Stimulated activated CD4-positive, alpha-beta T cell treated with anti-CD3 and anti-CD28 coated beads, TNF-alpha, amount 100 ng/mL, for 1 hour (primary cell): Measurements from ENCODE around the gene SLC25A22.

ENCODE experiments used
- DNase-seq, 3 donors: peaks; one replicate each; pipeline ENCODE4 v3.0.0-alpha.2; 2020; ENCODE audit warnings: low read depth in 3 of 3, low spot score in 1 of 3

The SLC25A22 gene

GRCh38 chr11:834371-835316, 36.6 kb upstream of the SLC25A22 start:
- DNase-seq = no peak

DNA sequence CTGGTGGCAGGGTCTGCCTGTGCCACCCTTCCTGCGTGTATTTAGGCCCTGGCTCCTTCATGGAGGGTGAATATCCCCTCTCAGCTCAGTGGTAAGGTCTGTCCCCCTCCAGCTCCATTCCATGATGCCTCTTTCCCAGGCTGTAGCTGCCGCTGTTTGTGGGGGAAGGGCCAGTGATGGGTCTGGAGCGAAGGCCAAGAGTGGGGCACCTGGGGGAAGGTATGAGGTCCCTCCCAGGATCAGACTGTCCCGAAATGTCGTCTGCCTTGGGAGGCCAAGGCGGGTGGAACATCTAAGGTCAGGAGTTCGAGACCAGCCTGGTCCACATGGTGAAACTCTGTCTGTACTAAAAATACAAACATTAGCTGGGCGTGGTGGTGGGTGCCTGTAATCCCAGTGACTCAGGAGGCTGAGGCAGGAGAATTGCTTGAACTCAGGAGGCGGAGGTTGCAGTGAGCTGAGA, 35.8 kb upstream of the SLC25A22 start:
- no peak for DNase-seq

- DNase-seq = no peak
These were observed 35.2 kb upstream of the SLC25A22 start for GRCh38 chr11:833114-833791.

DNA sequence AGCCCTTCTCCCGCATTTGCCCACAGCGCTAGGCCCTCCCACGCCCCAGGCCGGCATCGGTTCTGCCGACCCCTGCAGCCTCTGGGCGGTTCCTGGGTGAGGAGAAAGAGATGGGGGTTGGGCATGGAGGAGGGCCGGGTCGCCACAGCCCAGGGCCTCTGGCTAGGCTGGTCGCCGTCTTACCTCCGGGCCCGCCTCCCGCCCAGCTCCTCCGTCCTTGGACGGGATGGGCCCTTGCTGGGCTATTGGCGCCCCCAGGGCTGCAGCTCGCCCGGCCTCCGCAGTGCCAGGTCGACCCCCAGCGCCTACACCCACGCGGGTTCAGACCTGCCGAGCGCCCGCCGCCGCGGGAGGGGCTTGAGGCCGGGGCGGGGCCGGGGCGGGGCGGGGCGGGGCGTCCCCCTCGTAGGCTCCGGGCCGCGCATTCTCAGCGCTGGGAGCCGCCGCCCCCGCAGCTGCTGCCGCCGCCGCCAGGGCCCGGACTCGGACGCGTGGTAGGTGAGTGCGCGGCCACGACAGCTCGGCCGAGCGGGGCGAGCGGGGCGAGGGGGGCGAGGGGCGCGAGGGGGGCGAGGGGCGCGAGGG, 34.5 kb upstream of the SLC25A22 start, which contains the start of gene CD151:
TSS of gene CD151 (plus strand) at position 424 of the 585 bp plus-strand sequence. CDS start 3,118 bp downstream, outside the sequence.
- no peak for DNase-seq

GRCh38 chr11:831961-832528, 34.0 kb upstream of the SLC25A22 start:
- DNase-seq = no peak

- DNase-seq = no peak
These were observed 33.2 kb upstream of the SLC25A22 start for GRCh38 chr11:831118-831864.

- DNase-seq = peak in 1 of 3 donors; percentile 39
These were observed 32.4 kb upstream of the SLC25A22 start for GRCh38 chr11:830295-831117.

- no peak for DNase-seq
These were observed 31.8 kb upstream of the SLC25A22 start for GRCh38 chr11:829847-830294.

GRCh38 chr11:829176-829846, 31.2 kb upstream of the SLC25A22 start:
- no peak for DNase-seq

DNA sequence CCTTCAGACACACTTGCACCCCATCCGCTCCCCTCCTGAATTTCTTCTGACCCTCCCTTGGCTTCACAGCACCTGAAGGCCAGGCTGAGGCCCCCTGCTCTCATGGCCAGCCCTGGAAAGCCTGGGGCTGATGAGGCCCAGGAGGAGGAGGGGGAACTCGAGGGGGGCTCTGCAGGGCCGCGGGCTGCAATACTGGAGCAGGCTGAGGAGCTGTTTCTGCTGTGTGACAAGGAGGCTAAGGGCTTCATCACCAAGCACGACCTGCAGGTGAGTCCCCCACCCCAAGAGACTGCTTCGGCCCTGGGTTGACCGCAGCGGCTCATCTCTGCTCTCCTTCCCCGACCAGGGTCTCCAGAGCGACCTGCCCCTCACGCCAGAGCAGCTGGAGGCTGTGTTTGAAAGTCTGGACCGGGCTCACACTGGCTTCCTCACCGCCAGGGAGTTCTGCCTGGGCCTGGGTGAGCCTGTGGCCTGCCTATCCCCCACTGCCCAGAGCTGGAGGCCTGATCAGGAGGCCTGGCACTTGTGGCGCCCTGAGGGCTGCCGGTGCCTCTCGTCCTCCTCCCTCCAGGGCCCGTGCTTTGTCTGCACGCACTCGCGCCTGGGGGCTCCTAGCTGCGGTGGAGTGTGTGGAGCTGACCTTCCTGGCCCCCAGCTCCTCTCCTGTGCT, 30.6 kb upstream of the SLC25A22 start:
- no peak for DNase-seq

GRCh38 chr11:827897-828192, 29.8 kb upstream of the SLC25A22 start, which contains the start of gene CRACR2B:
TSS of gene CRACR2B (plus strand) at chr11:827919. CDS start at chr11:828608, 689 bp downstream.
- DNase-seq = no peak

DNA sequence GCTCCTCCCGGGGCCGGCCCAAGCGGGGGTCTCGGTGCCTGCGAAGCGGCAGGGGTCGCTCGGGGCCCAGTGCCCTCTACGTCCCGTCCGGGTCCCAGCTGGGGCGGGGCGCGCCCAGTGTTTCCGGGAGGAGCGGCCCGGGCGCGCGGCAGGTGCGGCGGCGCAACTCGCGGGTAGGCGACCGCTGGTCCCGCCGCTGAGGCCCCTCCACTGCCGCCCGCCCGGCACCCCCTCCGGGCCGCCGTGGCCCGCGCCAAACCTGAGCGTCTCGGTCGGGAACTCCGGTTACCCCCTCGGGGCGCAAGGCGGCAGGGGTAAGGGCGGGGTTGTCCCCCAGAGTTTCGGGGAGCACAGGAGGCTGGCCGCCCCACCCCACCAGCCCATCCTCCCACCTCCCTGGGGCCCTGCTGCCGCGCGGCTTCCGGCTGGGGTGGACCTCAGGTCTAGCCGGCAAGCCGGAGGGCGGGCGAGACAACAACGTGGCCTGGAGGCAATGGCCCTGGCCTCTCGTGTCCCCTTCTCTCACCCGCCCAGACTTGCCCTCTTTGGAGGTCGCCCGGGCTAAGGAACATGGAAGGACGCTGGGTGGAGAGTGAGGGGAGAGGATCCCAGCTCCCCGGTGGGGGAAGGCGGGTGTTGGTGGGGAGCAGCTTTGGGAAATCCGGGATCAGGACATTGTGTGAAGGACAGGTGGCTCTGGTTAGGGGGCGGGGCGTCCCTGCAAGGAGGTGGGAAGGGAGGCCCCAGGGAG, 29.2 kb upstream of the SLC25A22 start:
- DNase-seq = no peak

GRCh38 chr11:826836-827145, 28.7 kb upstream of the SLC25A22 start:
- no peak for DNase-seq

GRCh38 chr11:826227-826621, 28.1 kb upstream of the SLC25A22 start:
- no peak for DNase-seq

GRCh38 chr11:825366-826226, 27.5 kb upstream of the SLC25A22 start:
- no peak for DNase-seq

GRCh38 chr11:824942-825341, 26.9 kb upstream of the SLC25A22 start:
- no peak for DNase-seq

DNA sequence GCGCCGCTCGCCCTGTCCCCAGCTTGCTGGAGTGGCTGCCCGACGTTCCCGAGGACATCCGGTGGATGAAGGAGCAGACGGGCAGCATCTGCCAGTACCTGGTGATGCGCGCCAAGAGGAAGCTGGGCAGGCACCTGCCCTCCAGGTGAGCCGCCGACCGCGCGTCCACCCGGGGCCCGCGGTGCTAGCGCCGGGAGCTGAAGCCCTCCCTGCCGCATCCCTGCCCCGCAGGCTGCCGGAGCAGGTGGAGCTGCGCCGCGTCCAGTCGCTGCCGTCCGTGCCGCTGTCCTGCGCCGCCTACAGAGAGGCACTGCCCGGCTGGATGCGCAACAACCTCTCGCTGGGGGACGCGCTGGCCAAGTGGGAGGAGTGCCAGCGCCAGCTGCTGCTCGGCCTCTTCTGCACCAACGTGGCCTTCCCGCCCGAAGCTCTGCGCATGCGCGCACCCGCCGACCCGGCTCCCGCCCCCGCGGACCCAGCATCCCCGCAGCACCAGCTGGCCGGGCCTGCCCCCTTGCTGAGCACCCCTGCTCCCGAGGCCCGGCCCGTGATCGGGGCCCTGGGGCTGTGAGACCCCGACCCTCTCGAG, 26.3 kb upstream of the SLC25A22 start:
- DNase-seq = no peak
